Measurements from ENCODE around the gene RIC3. TPM values are rescaled to one million over a fixed set of nuclear protein-coding genes. Genes with fewer than 3 reads are reported as not detected.

RIC3 gene
- total and polyA plus RNA-seq, 2 of the 8 experiments (the other 6 are each of a cell fraction or from before 2014, with no cell fraction given): 6.4 to 15.5 TPM

GRCh38 chr11:8106679-8107078 lies 62.1 kb downstream of the RIC3 start (continued):
- TF ChIP-seq USF2 (IDR thresholded peaks at IDR 0.05; ENCODE audit: low read length) (no peak), NANOG (IDR thresholded peaks at IDR 0.05; ENCODE audit: insufficient read depth, low read depth, low read length, poor library complexity, severe bottlenecking) (no peak)
